ENCODE results near the gene C11orf21. TPM values are rescaled to one million over a fixed set of nuclear protein-coding genes. Genes with fewer than 3 reads are reported as not detected.

The C11orf21 gene
- total and polyA plus RNA-seq, 10 of the 15 experiments (the other 5 are each of a cell fraction or from before 2014, with no cell fraction given), result 0.04 to 0.26 (median 0.11) TPM; not detected in 7

GRCh38 chr11:2275334-2276279, 26.1 kb downstream of the C11orf21 start:
- Histone ChIP-seq H3K4me2 (ENCODE audit: control insufficient read depth, insufficient read depth) (no peak overlapping the region), H3K27me3 (replicated peaks in 1 of 2; ENCODE audit: control insufficient read depth in 2 of 2, insufficient read depth in 2 of 2, low read length in 1 of 2) (peaks cover 0 to 2% of the 10 kb centered on the region in 2 experiments; a peak in 2 of 4 replicates), H3K9ac (ENCODE audit: control insufficient read depth, insufficient read depth, low read length) (no peak overlapping the region), H3K36me3 (ENCODE audit: control insufficient read depth in 2 of 2, insufficient read depth in 2 of 2, low read length in 1 of 2) (no peaks in the 10 kb centered on the region), H4K20me1 (ENCODE audit: control insufficient read depth, insufficient read depth) (no peaks in the 10 kb centered on the region), H2AFZ (ENCODE audit: control insufficient read depth, low read depth, low read length) (no peak overlapping the region), H3K27ac (ENCODE audit: control insufficient read depth, insufficient read depth) (no peak overlapping the region), H3K79me2 (ENCODE audit: control insufficient read depth, insufficient read depth, low read length) (no peaks in the 10 kb centered on the region), H3K4me1 (ENCODE audit: control insufficient read depth, insufficient read depth, low read length) (no peaks in the 10 kb centered on the region), H3K9me3 (replicated peaks; ENCODE audit: control insufficient read depth, insufficient read depth, low read length) (no peaks in the 10 kb centered on the region; the same call in 2 of the 3 replicates), H3K4me3 (no peak overlapping the region)
- in situ Hi-C loops (cut with MboI) (no loop called here), intact Hi-C loops (cut with micrococcal nuclease; ENCODE audit: unreplicated experiment) (no loop called here)
- FAIRE-seq (no peak), DNase-seq (ENCODE audit: low read depth, low spot score) (no peak), ATAC-seq (no peak)
- BruUV-seq (replicated peaks), result no TSS peak
- ChIA-PET POLR2A (no interaction called here), RAD21 (ENCODE audit: unreplicated experiment) (no interaction called here), SMC1A (ENCODE audit: uncharacterized antibody, unreplicated experiment) (no interaction called here), CTCF (no interaction called here)
- TF ChIP-seq MLLT1 (IDR thresholded peaks at IDR 0.05) (no peak), ESRRA (IDR thresholded peaks at IDR 0.05; ENCODE audit: low read length) (no peak), IRF5 (IDR thresholded peaks at IDR 0.05; ENCODE audit: borderline replicate concordance) (no peak), ZNF274 (IDR thresholded peaks at IDR 0.05; ENCODE audit: insufficient read depth, insufficient read length) (no peak)
- TF ChIP-seq, protein P1, sequence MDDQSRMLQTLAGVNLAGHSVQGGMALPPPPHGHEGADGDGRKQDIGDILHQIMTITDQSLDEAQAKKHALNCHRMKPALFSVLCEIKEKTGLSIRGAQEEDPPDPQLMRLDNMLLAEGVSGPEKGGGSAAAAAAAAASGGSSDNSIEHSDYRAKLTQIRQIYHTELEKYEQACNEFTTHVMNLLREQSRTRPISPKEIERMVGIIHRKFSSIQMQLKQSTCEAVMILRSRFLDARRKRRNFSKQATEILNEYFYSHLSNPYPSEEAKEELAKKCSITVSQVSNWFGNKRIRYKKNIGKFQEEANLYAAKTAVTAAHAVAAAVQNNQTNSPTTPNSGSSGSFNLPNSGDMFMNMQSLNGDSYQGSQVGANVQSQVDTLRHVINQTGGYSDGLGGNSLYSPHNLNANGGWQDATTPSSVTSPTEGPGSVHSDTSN (IDR thresholded peaks at IDR 0.05; ENCODE audit: insufficient replicate concordance, low read depth, low read length), result no peak
- TF ChIP-seq, protein P2, sequence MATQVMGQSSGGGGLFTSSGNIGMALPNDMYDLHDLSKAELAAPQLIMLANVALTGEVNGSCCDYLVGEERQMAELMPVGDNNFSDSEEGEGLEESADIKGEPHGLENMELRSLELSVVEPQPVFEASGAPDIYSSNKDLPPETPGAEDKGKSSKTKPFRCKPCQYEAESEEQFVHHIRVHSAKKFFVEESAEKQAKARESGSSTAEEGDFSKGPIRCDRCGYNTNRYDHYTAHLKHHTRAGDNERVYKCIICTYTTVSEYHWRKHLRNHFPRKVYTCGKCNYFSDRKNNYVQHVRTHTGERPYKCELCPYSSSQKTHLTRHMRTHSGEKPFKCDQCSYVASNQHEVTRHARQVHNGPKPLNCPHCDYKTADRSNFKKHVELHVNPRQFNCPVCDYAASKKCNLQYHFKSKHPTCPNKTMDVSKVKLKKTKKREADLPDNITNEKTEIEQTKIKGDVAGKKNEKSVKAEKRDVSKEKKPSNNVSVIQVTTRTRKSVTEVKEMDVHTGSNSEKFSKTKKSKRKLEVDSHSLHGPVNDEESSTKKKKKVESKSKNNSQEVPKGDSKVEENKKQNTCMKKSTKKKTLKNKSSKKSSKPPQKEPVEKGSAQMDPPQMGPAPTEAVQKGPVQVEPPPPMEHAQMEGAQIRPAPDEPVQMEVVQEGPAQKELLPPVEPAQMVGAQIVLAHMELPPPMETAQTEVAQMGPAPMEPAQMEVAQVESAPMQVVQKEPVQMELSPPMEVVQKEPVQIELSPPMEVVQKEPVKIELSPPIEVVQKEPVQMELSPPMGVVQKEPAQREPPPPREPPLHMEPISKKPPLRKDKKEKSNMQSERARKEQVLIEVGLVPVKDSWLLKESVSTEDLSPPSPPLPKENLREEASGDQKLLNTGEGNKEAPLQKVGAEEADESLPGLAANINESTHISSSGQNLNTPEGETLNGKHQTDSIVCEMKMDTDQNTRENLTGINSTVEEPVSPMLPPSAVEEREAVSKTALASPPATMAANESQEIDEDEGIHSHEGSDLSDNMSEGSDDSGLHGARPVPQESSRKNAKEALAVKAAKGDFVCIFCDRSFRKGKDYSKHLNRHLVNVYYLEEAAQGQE (IDR thresholded peaks at IDR 0.05; ENCODE audit: low read depth, low read length), result no peak
- 49% methylated on average over 30 of the region's 30 CpGs for WGBS (ENCODE audit: insufficient coverage, insufficient replicate concordance, low lambda C conversion rate, missing lambda C conversion rate)
